Right cardiac atrium (tissue), 5 donors: ENCODE results near the gene OSBPL10. TPM values are rescaled to one million over a fixed set of nuclear protein-coding genes. Genes with fewer than 3 reads are reported as not detected.

Experiments
- ATAC-seq, 2 donors: fragments of 200-7000 bp; cut with Tn5 transposase; one replicate each; pipeline versions ENCODE4 v1.8.0 to v1.9.1; 2020; ENCODE audit warnings: moderate library complexity in 2 of 2, mild to moderate bottlenecking in 1 of 2
- DNase-seq, 3 donors: peaks; one replicate each; pipeline ENCODE4 v3.0.0-alpha.2; 2020
- H3K27ac ChIP-seq: one replicate; pipeline ENCODE4 v1.5.1; 2013; ENCODE audit warnings: mild to moderate bottlenecking, low read length, control low read depth, moderate library complexity
- H3K27me3 ChIP-seq: one replicate; pipeline ENCODE4 v1.6.1; 2013; ENCODE audit not compliant: control insufficient read depth, insufficient read depth
- H3K4me1 ChIP-seq: one replicate; pipeline ENCODE4 v1.6.1; 2013; ENCODE audit warnings: low read length; ENCODE audit not compliant: control insufficient read depth, insufficient read depth
- H3K4me3 ChIP-seq: one replicate; pipeline ENCODE4 v1.5.1; 2013; ENCODE audit warnings: low read length, control low read depth
- H3K9me3 ChIP-seq: one replicate; pipeline ENCODE4 v1.6.1; 2013; ENCODE audit warnings: low read length; ENCODE audit not compliant: control insufficient read depth
- WGBS: extraction: QIAGEN DNeasy Blood & Tissue Kit; methylation state at CpG from one replicate; pipeline ENCODE4 v1.1.7; 2013; 5-methylcytosine and 5-hydroxymethylcytosine counted together
- intact Hi-C, 4 donors: fragments of 100-400 bp; cut with DNase I; formaldehyde crosslinking; loops; one replicate each; pipeline versions ENCODE4 v1.11.0 to v1.14.0; 2022 to 2023
- polyA plus RNA-seq: library from polyadenylated mRNA; stranded (reverse); fragments of 200-250 nt; gene quantifications from one replicate; pipeline ENCODE4 v1.2.3, GENCODE V29; 2013
- total RNA-seq, 4 donors: library from RNA; stranded (reverse); fragmentation: NEBNext Ultra II Directional; extraction: Animal tissue kit (Norgen Biotek cat#: 25700); gene quantifications; one replicate each; pipeline ENCODE4 v1.2.1, GENCODE V29; 2021
- donor health status: healthy with polysubstance abuse.
- donor health status: DM: no; HTN: yes; CAD: no.
- donor health status: DM: no; HTN: no; CAD: no.
- donor health status: DM: no; HTN: yes; CAD: no; lungs with severe emphysema.
- donor health status: DM: yes; HTN: yes; CAD: no.

The OSBPL10 gene
- total and polyA plus RNA-seq, 5 donors: 2.2 to 5.9 (median 4.9) TPM

- Histone ChIP-seq H3K27ac (no peak overlapping the region), H3K4me1 (no peaks in the 10 kb centered on the region), H3K27me3 (no peaks in the 10 kb centered on the region), H3K9me3 (no peaks in the 10 kb centered on the region), H3K4me3 (no peak overlapping the region)
- intact Hi-C loops: no loop called here
- WGBS: 93% methylated on average over 6 of the region's 6 CpGs
- ATAC-seq (no peak), DNase-seq (no peak)
Measured at GRCh38 chr3:31848163-31848818, 132.8 kb downstream of the OSBPL10 start.

GRCh38 chr3:31847760-31848159, 133.3 kb downstream of the OSBPL10 start:
- ATAC-seq (no peak), DNase-seq (no peak)
- 95% methylated on average over 6 of the region's 6 CpGs for WGBS
- H3K4me3 ChIP-seq: no peak overlapping the region
- no peaks in the 10 kb centered on the region for H3K4me1 ChIP-seq
- no peaks in the 10 kb centered on the region for H3K9me3 ChIP-seq
- H3K27ac ChIP-seq: no peak overlapping the region
- no peaks in the 10 kb centered on the region for H3K27me3 ChIP-seq
- intact Hi-C loops: no loop called here

- DNase-seq (no peak), ATAC-seq (no peak)
- Histone ChIP-seq H3K4me1 (peaks cover under 1% of the 10 kb centered on the region), H3K9me3 (no peaks in the 10 kb centered on the region), H3K27me3 (no peaks in the 10 kb centered on the region), H3K27ac (no peak overlapping the region), H3K4me3 (no peak overlapping the region)
- 88% methylated on average over 2 of the region's 2 CpGs for WGBS
- intact Hi-C loops: no loop called here
Measured at GRCh38 chr3:31841515-31841914, 139.5 kb downstream of the OSBPL10 start.

- intact Hi-C loops: no loop called here
- Histone ChIP-seq H3K27me3 (no peaks in the 10 kb centered on the region), H3K27ac (no peak overlapping the region), H3K9me3 (no peaks in the 10 kb centered on the region), H3K4me1 (peaks cover 2% of the 10 kb centered on the region), H3K4me3 (no peak overlapping the region)
- WGBS: 90% methylated on average over 4 of the region's 4 CpGs
- no peak for ATAC-seq
- DNase-seq: no peak
Measured at GRCh38 chr3:31840252-31840651, 140.8 kb downstream of the OSBPL10 start.

GRCh38 chr3:31839144-31839917, 141.7 kb downstream of the OSBPL10 start:
- Histone ChIP-seq H3K27me3 (no peaks in the 10 kb centered on the region), H3K27ac (no peak overlapping the region), H3K9me3 (no peaks in the 10 kb centered on the region), H3K4me1 (peaks cover 2% of the 10 kb centered on the region), H3K4me3 (no peak overlapping the region)
- intact Hi-C loops: no loop called here
- no peak for ATAC-seq
- 88% methylated on average over 2 of the region's 2 CpGs for WGBS
- no peak for DNase-seq

- 69% methylated on average over 6 of the region's 6 CpGs for WGBS
- Histone ChIP-seq H3K9me3 (no peaks in the 10 kb centered on the region), H3K4me3 (no peak overlapping the region), H3K4me1 (peaks cover 2% of the 10 kb centered on the region), H3K27me3 (no peaks in the 10 kb centered on the region), H3K27ac (no peak overlapping the region)
- DNase-seq (no peak), ATAC-seq (no peak)
- intact Hi-C loops: no loop called here
Measured at GRCh38 chr3:31836131-31837075, 144.7 kb downstream of the OSBPL10 start.

GRCh38 chr3:31833391-31834190, 147.5 kb downstream of the OSBPL10 start:
- Histone ChIP-seq H3K9me3 (no peaks in the 10 kb centered on the region), H3K27me3 (no peaks in the 10 kb centered on the region), H3K27ac (no peak overlapping the region), H3K4me3 (no peak overlapping the region), H3K4me1 (peaks cover 2% of the 10 kb centered on the region)
- DNase-seq: no peak
- 78% methylated on average over 6 of the region's 6 CpGs for WGBS
- intact Hi-C loops: no loop called here
- no peak for ATAC-seq

- ATAC-seq (no peak), DNase-seq (no peak)
- intact Hi-C loops: no loop called here
- 86% methylated on average over 5 of the region's 5 CpGs for WGBS
- Histone ChIP-seq H3K4me1 (peaks cover 2% of the 10 kb centered on the region), H3K27me3 (no peaks in the 10 kb centered on the region), H3K9me3 (no peaks in the 10 kb centered on the region), H3K4me3 (no peak overlapping the region), H3K27ac (no peak overlapping the region)
Measured at GRCh38 chr3:31832551-31832950, 148.5 kb downstream of the OSBPL10 start.

GRCh38 chr3:31831591-31831990, 149.5 kb downstream of the OSBPL10 start:
- no peak for ATAC-seq
- no peak overlapping the region for H3K4me3 ChIP-seq
- WGBS: 86% methylated on average over 4 of the region's 4 CpGs

GRCh38 chr3:31829826-31830426, 151.1 kb downstream of the OSBPL10 start:
- Histone ChIP-seq H3K4me3 (no peak overlapping the region), H3K4me1 (no peaks in the 10 kb centered on the region), H3K27ac (no peak overlapping the region), H3K27me3 (no peaks in the 10 kb centered on the region), H3K9me3 (no peaks in the 10 kb centered on the region)
- 91% methylated on average over 17 of the region's 17 CpGs for WGBS
- intact Hi-C loops: no loop called here
- no peak for DNase-seq
- ATAC-seq: no peak

More at GRCh38 chr3:31831591-31831990, 149.5 kb downstream of the OSBPL10 start:
- no peak for DNase-seq
- intact Hi-C loops: no loop called here
- peaks cover 2% of the 10 kb centered on the region for H3K4me1 ChIP-seq
- no peaks in the 10 kb centered on the region for H3K9me3 ChIP-seq
- H3K27ac ChIP-seq: no peak overlapping the region
- H3K27me3 ChIP-seq: no peaks in the 10 kb centered on the region
